C4-2B (cell line): ENCODE measurements around the gene EMILIN3.

Source experiments
- ZFX ChIP-seq: fragments of 450-650 bp; IDR thresholded peaks from 2 replicates; pipeline ENCODE4 v1.6.1; 2017
- TF ChIP-seq, protein P1 (sequence below): fragments of 450-650 bp; conservative IDR thresholded peaks from 2 replicates; pipeline ENCODE4 v1.5.1; 2017; ENCODE audit warnings: mild to moderate bottlenecking

DNA sequence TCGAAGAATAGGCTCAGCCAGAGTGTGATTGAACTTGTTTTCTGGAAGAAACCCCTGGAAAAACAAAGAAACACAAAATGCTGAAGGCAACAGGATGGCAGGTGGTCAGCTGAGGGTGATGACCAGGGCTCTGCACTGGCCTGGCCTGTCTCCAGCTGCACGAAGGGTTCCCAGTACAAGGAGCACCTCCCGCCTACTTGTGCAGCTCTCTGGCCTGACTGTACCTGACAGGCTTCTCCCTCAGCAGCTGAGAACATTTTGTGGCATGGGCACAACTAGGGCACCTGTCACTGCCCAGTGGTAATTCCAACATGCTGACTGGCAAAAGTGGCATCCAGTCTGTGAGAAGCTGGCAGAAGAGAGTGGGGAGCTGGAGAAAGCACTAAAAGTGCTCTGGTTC, 38.8 kb upstream of the EMILIN3 start:
- TF ChIP-seq, protein P1, sequence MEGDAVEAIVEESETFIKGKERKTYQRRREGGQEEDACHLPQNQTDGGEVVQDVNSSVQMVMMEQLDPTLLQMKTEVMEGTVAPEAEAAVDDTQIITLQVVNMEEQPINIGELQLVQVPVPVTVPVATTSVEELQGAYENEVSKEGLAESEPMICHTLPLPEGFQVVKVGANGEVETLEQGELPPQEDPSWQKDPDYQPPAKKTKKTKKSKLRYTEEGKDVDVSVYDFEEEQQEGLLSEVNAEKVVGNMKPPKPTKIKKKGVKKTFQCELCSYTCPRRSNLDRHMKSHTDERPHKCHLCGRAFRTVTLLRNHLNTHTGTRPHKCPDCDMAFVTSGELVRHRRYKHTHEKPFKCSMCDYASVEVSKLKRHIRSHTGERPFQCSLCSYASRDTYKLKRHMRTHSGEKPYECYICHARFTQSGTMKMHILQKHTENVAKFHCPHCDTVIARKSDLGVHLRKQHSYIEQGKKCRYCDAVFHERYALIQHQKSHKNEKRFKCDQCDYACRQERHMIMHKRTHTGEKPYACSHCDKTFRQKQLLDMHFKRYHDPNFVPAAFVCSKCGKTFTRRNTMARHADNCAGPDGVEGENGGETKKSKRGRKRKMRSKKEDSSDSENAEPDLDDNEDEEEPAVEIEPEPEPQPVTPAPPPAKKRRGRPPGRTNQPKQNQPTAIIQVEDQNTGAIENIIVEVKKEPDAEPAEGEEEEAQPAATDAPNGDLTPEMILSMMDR = no peak
- TF ChIP-seq ZFX = no peak
